Stomach (tissue), 4 donors: ENCODE data around the gene PARL.

Experiments
- POLR2AphosphoS5 ChIP-seq, 3 donors: sonication (generic); formaldehyde crosslinking; IDR thresholded peaks; one replicate each; pipeline ENCODE4 v1.6.1; 2016; ENCODE audit warnings: antibody characterized with exemption in 3 of 3
- TF ChIP-seq, protein P1 (sequence below), 7 experiments: fragments of 450-650 bp in 4 of 7; fragments of 200-600 bp in 3 of 7; sonication (generic) in 3 of 7; IDR thresholded peaks; one replicate each; pipeline ENCODE4 v1.5.1; 2016 to 2019; ENCODE audit warnings: antibody characterized with exemption in 7 of 7, control low read depth in 2 of 7, mild to moderate bottlenecking in 1 of 7

DNA sequence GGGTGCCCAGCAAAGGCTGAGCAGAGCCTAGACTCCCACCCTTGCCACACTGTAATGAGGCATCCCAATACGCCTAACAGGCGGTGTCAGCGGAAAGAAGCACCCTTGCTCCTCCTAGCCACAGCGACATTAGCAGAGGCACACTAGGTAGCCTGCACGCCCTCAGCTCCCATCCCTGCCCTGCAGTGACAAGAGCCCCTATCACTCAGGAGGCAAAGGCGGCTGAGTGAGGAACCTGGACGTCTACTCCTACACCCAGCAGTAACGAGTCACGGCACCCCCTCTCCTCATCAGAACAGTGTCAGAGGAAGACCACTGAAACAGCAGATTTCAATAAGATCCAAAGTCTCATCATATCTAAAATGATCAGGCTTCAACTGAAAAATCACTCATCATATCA lies 47.3 kb downstream of the PARL start:
- TF ChIP-seq, protein P1, sequence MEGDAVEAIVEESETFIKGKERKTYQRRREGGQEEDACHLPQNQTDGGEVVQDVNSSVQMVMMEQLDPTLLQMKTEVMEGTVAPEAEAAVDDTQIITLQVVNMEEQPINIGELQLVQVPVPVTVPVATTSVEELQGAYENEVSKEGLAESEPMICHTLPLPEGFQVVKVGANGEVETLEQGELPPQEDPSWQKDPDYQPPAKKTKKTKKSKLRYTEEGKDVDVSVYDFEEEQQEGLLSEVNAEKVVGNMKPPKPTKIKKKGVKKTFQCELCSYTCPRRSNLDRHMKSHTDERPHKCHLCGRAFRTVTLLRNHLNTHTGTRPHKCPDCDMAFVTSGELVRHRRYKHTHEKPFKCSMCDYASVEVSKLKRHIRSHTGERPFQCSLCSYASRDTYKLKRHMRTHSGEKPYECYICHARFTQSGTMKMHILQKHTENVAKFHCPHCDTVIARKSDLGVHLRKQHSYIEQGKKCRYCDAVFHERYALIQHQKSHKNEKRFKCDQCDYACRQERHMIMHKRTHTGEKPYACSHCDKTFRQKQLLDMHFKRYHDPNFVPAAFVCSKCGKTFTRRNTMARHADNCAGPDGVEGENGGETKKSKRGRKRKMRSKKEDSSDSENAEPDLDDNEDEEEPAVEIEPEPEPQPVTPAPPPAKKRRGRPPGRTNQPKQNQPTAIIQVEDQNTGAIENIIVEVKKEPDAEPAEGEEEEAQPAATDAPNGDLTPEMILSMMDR (IDR thresholded peaks at IDR 0.05), result no peak
- no peak for TF ChIP-seq POLR2AphosphoS5 (IDR thresholded peaks at IDR 0.05)
